NCI-H146 (cell line): Measurements from ENCODE around the gene PALLD.
"Not testable (repeated sequence)": the region's sequence is repeated elsewhere in the genome, so short reads cannot be mapped to it uniquely, and the experiment has no call there.

ENCODE experiments used
- DNase-seq: peaks from one replicate; lab custom pipeline; 2025; lab: John Stamatoyannopoulos, UW

PALLD gene

DNA sequence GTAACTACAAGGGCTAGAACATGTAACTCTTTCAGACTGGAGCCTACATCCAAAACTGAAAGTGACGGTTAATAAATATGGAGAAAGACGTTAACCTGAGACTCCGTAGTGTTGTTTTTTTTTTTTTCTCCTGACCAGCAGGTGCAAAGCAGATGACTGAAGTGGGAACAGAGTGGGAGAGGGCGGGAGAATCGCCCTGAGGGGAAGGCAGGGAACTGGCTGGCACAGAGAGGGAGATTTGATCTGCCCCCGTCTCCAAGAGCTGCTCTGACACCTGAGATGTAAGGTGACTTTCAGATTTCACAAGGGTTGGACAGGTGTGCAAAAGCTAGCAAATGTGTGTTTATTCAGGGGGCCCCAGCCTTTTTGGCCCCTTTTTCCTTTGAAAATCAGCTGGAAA, 180.2 kb downstream of the PALLD start:
- DNase-seq: peak; percentile 3

DNA sequence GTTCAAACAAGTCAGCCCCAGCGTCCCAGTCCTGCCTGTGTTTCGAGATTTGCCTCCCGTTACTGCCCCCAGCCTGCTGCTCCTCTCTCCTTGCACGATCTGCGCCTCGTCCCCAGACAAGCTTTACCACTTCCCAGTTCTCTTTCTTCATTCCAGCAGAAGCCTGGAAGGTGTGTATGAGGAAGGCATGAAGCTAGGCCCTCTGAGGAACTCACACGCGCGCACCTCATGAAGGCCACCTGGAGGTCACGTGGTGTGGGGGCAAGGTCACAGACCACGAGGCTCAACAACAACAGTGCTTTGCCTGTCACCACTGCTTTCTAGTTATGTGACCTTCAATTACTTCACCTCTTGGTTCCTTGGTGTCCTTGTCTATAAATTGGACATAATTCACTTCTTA, 181.0 kb downstream of the PALLD start:
- DNase-seq: no peak

DNA sequence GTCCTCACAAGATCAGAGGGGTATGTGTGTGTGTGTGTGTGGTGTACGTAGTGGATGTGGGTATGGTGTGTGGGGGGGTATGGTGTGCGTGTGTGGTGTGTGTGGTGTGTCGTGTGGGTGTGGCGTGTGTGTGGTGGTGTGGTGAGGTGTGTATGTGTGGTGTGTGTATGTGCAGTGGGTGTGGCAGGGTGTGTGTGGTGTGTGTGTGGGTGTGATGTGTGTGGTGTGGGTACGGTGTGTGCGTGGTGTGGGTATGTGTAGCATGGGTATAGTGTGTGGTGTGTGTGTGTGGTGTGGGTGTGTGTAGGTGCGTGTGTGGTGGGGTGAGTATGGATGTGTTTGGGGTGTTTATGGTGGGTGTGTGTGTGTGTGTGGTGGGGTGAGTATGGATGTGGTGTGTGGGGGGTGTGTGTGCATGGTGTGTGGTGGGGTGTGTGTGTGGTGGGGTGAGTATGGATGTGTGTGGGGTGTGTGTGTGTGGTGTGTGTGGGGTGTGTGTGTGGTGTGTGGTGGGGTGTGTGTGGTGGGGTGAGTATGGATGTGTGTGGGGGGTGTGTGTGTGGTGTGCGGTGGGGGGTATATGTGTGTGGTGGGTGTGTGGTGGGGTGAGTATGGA, 182.0 kb downstream of the PALLD start:
- DNase-seq: no peak

DNA sequence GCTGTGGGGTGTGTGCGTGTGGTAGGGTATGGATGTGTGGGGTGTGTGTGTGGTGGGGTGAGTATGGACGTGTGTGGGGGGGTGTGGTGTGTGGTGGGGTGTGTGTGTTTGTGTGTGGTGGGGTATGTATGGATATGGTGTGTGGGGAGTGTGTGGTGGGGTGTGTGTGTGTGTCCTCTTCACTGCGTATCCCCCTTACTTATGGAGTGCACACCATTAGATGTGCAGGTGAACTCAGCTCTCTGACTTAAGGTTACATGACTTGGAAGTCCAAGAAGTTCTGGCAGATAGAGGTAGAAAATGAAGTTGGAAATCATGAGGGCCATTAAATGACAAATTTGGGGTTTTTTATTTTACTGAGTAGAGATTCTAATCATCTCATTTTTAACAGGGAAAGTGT, 182.5 kb downstream of the PALLD start:
- no peak for DNase-seq

DNA sequence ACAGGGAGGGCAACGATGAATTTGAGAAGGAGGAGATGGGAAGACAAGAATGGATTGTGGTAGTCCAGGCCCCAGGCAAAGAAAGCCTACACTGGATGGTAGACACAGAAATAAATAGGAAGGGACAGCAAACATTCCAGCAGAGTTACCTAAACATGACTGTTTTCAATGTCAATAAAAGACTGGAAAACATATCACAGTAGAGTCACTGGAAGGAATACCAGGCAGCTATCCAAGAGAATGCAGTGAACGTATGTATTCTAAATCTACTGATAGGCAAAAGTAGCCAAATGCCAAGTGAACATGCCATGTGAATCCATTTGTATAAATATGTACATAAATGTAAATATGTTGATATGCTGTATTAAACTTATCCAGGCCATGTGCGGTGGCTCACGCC, 183.0 kb downstream of the PALLD start:
- no peak for DNase-seq

DNA sequence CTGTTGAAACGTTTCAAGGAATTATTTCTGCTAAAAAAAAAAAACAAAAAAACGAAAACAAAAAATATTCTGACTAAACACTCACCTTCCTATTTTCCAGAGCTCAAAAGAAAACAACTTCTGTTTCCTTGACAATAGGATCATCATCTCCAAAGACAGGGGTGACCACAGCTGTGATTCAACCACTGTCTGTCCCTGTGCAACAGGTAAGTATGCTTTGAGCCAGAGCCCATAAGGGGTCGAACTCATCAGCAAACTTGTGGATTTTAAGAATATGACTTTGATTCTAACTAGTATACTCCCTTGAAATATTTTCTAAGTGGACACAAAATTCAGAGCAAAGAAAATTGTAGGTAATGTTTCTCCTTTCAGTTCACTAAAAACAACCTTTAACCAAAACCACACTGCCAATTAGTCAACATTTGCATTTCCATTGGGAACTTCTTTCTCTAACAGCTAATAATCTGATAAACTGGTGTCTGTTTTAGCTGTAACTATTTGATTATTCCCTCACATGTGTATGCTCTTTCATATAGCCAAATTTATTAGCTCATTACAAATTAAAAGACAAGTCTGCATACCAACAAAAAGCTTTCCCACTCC, 186.1 kb downstream of the PALLD start:
- DNase-seq: no peak

DNA sequence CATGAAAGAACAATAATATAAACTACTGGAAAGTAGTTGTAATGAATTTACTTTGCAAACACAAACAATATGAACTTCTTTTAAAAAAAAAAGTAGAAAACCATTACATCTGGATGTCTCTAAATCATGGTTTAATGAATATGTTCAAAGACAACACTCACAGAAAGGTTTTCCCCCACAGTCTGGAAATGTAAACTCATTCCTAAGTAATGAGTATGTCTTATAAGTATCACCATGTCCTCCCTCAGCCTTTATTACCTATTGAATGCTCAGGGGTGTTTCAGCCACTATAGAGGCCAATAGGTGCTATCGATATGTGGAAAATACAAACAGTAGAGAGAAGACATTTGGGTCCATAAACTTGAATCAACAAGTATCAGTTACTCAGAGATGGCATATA, 186.7 kb downstream of the PALLD start:
- DNase-seq: no peak

DNA sequence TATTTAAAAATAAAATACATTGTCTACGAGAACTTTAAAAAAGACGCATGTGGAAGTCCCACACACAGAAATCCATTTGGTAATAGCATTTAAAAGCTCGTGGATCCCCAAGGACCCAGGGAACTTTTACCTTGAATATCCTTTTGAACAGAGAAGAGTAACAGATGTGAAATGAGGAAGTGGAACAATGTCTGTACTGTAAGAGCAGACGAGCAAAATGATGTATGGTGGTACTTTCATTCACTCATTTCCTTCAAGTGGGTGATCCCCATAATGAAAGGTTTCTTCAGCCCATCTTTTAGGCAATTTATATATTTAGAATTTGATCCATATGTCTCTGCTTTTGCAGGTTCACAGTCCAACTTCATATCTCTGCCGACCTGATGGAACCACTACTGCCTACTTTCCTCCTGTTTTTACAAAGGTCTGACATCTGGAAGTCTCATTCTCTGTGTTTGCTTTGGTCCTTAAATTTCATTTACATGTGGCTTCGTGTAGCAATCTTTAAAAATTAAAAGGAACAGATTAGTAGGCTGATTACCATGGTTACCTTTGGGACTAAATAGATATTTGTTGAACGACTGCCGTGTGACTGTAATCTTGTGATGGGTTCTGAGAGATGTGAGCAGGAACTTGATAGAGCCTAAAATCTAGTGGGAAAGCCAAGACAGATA, 188.4 kb downstream of the PALLD start:
- no peak for DNase-seq

DNA sequence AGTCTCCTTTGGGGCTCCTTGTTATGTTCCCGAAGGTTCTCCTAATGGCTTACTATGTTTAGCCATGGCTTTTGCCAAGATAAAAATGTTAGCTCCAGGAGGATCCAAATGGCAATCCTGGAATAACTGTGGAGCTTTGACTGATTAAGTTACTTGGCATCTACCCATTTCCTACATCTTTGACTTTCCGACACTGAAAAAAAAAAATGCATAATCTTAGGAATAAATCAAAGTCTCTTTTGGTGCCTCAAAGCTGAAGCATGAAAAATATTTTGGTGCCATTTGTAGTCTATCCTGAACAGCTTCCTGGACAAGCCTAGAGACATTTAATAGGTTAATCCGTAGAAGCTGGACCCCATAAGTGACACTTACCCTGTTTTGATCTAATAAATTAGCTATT, 191.7 kb downstream of the PALLD start:
- DNase-seq: no peak

DNA sequence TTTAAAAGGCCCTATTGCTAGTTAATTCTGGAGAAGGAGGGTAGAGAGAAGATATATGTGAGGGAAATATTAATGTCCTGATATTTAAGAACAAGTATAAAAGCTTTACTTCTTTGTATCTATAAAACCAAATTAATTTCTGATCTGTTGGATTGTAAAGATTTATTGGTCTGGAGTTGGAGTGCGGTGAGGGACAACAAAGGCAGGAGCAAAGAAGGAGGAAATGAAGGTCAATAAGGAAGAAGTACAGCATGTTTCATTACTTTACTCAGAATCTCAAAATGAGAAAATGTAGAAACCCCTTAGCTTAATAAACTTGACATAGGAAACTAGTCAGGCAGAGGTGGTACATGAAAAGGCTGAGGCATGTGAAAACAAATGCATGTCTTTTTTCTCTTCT, 192.9 kb downstream of the PALLD start:
- no peak for DNase-seq

DNA sequence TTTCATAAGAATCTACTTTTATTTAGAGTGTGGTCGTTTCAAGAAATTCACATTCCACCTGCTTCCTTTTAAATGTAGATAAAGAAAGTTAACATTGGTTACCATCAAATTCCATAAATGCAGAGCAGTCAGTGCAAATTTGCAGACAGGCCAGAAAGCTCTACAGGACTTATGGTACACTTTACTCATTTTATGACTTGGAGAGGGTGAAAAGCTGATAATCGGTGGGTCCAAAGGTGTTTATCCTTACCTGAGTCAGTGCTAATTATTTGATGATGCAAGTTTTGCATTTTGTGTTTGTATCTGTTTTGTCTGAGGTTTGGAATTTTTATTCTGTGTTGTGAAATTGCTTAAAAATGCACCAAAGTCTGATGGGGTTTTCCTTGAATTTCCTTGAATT, 193.3 kb downstream of the PALLD start:
- no peak for DNase-seq

DNA sequence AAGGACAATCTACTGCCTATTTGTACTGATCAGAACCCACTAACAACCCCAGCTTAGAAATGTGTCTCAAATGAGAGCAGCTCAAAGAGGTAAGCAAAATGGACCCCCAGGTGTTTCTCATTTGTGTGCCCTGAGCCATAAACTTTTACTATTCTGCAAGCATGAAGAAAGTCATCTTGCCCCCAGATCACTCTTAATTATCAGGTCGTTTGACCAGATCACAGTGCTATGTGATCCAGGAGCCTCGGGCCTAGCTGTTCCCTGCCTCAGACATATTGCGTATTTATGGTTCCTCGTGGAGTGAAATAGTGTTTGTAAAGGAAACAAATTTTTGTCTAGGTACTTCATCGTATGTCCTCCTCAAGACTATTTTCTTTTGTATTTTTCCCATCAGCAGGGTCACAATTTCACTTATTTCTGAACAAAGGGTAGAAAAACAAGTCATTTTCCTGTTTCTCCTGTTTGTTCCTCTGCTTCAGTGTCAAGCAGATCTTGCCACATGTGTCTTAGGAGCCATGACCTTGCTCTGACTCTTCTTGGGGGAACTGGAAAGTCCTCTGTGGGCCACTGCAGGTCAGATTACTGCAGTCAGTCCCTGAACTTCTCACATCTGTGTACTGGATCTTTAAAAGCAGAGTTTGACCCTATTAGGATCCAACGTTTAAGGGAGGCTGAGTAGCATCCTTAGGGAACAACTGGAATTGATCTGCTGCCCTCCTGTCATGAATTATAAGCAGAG, 194.9 kb downstream of the PALLD start:
- DNase-seq: no peak

DNA sequence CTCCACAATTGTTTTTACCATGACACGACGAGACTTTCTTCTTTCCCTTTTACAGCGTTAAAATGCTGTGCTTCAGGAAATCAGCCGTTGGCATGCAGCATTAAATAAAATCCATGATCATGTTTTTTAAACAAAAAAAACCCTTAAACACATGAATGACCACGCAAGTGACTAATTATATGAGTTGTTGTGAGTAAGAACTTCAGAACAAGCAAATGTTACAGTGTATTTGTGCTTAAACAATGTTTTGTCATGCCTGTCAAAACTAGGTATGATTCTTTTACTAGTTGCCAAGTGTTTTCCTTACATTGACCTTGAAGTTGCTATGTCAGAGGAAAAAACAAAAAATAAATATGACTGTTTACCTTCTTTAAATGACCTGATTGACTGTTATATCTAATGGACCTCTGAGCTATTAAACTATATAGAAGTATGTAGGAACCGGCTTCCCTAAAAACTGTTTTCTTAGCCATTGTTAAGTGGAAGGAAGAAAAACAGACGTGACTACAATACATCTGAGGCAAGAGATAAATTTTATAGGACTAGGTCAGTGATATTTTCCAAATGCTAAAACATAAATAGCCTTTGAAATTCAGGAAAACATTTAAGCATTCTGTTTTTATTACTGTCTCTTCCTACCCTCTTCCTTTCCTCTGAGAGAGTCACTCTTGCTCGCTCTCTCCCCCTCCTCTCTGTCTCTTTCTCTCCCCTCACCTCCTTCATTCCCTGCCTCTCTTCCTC, 197.1 kb downstream of the PALLD start:
- DNase-seq: no peak

DNA sequence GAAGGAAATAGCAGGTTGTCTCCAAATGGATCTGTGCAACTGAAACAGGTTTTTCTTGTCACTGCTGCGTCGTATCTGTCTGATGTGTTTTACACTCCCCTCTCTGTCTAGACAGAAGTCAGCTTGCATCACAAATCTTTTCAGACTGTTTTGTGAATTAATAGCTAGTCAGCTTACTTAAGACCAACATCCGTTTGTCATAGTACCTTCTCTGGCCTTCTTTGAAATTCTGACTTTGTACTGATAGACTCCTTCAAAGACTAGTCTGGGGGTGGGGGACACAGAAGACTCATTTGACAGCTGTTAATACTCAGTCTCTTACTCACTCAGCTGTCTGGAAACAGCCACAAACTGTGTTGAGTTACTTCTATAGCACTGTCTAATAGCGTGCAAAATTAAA, 197.8 kb downstream of the PALLD start:
- no peak for DNase-seq

DNA sequence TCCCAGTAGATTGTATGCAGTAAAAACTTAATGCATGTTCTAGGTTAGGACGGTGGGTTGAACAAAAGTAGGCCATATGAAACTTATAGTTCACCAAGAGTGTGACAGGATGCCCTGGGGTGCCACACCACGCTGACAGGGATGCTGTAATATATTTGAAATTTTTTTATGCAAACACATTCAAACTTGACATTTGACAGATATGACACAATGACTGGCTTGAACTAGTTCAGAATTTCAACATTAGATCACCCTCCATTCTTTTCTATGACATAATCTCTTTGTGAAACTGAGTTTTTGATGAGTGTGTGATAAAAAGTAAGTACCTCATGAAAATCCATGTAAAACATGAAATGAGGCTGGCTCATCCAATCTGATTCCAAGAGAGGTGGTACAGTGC, 198.4 kb downstream of the PALLD start:
- no peak for DNase-seq

DNA sequence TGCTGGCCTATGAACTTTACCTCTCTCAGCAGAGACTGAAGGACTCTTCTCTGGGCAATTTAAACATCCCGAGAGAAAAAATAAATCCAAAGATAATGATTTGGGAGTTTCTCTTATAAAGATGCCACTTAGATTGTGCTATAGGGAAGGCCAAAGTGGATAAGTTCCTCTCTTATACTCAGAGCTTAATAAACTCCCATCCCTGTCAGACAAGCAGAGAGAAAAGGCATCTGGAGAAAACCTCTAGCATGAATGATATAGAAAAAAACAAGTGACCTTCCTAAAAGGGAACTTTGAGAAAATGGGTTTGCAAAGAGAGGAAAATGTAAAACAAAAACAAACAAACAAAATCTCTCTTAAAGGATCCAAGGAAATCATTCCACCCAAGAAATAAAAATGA, 199.4 kb downstream of the PALLD start:
- DNase-seq: no peak

DNA sequence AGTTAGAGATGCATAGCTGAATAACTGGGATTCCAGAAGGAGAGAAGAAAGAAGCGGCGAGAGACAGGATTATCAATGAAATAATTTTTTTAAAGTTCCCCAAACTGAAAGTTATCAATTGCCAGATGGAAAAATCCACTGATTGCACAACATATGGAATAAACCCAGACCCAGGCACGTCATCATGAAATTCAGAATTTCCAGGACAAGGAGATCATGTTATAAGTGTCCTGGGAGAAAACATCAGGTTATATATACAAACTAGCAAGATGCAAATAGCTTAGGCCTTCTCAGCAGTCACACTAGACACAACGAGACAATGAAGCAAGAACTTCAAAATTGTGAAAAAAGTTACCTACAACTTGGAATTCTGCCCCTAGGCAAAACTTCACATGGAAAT, 200.0 kb downstream of the PALLD start:
- DNase-seq: no peak

DNA sequence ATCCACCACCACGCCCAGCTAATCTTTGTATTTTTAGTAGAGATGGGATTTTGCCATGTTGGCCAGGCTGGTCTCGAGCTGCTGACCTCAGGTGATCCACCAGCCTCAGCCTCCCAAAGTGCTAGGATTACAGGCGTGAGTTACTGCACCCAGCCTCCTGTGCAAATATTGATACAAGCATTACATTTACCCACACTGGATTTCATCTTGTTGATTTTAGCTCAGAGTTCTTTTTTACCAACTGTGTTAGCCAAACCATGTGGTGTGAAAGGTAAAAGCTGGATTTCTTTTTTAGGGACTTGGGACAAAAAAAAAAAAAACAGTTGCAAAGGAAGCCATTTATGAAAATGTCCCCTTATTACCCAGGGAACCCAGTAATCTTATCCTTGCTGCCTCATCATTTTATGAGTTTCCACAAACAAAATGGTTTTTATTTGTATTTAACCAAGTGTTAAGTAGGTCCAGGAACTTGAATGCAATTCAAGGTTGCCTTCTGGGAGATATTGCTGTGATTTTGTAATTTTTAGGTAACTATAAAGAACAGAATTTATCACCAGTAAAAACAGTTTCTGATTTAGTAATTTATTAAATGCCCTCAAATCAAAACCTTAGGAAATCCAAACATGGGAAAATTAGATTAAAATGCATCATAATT, 202.5 kb downstream of the PALLD start:
- no peak for DNase-seq

DNA sequence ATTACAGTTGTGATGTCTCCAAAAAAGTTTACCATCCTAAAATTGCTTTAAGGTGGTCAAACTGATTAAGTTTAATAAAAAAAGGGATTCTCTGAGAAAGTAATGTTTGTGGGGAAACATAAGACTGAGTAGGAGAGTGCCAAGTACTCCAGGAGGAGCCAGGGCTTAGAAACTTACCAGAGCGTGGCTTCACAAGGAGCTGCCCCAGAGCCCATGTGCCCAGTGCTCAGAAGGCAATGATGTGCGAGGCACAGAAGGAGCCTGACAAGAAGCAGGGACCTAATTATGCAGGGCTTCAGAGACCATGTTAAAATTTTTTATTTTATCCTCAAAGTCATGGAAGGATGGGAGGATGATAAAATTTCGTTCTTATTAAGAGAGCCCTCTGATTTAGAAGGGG, 204.2 kb downstream of the PALLD start:
- DNase-seq: no peak

DNA sequence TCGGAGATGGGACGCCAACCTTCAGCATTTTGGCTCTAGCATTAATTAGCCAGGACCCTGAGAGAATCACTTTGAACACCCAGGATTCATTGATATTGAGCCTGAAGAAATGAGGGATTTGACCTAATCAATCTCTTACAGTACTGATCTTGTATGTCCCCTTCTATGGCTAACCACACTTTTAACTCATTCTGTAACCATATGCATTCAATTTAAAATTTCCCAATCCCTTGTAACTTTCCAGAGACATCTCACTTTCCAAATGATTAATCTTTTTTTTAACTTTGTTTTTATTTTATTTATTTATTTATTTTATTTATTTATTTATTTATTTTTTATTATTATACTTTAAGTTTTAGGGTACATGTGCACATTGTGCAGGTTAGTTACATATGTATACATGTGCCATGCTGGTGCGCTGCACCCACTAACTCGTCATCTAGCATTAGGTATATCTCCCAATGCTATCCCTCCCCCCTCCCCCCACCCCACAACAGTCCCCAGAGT, 205.8 kb downstream of the PALLD start:
- DNase-seq: not testable (repeated sequence)

DNA sequence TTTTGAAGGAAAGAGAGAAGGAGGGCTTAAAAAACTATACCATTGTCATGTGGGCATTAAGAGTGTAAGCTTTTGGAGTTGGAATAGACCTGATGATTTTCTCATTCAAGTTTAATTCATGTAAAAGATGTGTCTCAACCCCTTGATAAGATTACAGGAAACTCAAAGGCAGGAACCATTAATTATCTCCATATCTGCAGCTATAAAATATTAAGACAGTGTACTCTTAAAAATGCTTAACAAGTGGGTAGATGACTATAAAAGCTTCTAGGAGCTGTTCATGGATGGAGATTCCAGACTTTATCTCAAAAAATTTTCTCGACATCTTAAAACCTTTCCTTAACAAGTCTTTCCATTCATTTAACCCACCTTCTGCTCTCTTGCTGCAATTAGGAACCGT, 208.3 kb downstream of the PALLD start:
- DNase-seq: no peak

DNA sequence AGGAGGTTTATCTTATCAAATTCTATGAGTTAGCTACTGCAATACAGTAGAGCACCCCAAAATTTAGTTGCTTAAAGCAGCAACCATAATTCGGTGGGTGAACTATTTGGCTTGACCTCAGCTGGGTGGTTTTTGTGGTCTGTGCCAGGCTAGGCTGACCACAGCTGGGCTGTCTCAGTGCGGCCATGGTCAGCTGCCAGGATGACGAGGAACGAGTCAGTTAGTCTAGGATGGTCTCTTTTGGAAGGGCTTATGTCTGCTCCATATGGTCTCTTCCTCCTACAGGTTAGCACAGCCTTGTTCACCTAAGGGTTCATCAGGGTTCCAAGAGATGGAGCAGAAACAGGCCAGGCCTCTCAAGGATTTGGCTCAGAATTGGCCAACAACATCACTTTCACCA, 210.4 kb downstream of the PALLD start:
- no peak for DNase-seq
